ENCODE data around the gene NLRP5. TPM values are rescaled to one million over a fixed set of nuclear protein-coding genes. Genes with fewer than 3 reads are reported as not detected.

Gene NLRP5
- total RNA-seq, 5 donors from 2014 or later (not counting 1 experiment from before 2014, with no cell fraction given): not detected

DNA sequence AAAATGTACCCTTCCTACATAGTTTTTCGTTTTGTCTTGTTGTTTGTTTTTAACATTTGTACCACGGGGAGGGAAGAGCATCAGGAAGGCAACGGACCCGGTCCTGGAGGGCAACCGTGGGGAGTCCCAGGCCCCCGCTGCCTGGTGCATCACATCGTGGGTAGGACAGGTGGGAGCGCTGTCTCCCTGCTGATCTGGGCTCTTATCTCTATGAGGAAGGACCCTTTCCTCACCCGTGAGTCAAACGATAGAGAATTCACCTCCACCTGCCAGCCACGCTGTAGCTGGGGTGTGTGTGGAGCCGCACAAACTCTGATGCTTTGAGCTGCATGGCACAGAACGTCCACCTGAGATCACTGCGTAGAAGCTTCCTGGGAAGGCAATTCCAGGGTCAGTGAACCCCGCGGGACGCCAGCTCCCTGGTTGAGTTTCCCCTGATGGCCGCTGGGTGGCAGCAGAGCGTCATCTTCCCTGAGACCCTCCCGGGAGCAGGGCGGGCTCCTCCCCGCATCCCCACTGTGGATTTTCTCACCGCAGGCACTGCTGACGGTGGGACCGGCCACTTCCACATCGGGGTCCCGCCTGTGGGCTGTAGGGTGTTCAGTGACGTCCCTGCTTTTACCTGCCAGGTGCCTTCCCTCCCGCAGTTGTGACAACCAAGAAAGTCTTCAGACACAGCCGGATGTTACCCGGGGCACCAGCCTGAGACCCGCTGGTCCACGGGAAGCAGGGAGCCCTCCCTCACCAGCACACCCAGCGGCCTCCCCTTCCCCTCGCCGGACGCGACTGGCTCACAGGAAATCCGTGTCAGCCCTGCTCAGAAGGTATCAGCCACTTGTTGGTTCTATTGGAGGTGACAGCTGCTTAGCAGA, 79.8 kb downstream of the NLRP5 start:
- H3K9me3 ChIP-seq: no peaks in the 10 kb centered on the region
- H3K27ac ChIP-seq (ENCODE audit: low read length): no peak overlapping the region
- peaks cover 0 to 10% of the 10 kb centered on the region in 2 experiments for H3K4me1 ChIP-seq (ENCODE audit: control insufficient read depth in 1 of 2, extremely low read depth in 1 of 2, insufficient read depth in 2 of 2, low read length in 2 of 2)
- H3K36me3 ChIP-seq (ENCODE audit: control insufficient read depth in 2 of 2, extremely low read depth in 1 of 2, insufficient read depth in 1 of 2, low read length in 1 of 2): no peaks in the 10 kb centered on the region
- ATAC-seq (replicated peaks in 1 of 4) (peak; percentile 68 to 87 (median 78)), DNase-seq (peak; percentile 15 to 77 (median 46))
- peak overlapping the region; percentile 38 to 45 for H3K4me3 ChIP-seq (ENCODE audit: control insufficient read depth in 1 of 2, extremely low read depth in 1 of 2, low read length in 1 of 2)
- H3K4me1 Mint-ChIP-seq: peaks cover 12 to 13% (median 12%) of the 10 kb centered on the region in 3 donors
- H3K4me3 Mint-ChIP-seq: peak overlapping the region; percentile 50 to 73 (median 68)
- H3K9me3 Mint-ChIP-seq: no peaks in the 10 kb centered on the region
- WGBS (ENCODE audit: insufficient coverage): under 1% methylated on average over 22 of the region's 39 CpGs
- POLR2A ChIA-PET: no interaction called here
- H3K36me3 Mint-ChIP-seq: no peaks in the 10 kb centered on the region
- peaks cover 27 to 30% of the 10 kb centered on the region in 2 donors for H3K27me3 Mint-ChIP-seq
- H3K27ac Mint-ChIP-seq: no peak overlapping the region
- CTCF ChIA-PET: interaction anchor here in 1 of 2 donors (0.6 to 1.4 kb wide), 6 partner anchors 8 to 267 kb away, joined by 3 to 5 read pairs (median 3); no protein-coding TSS in a partner anchor
- peaks cover 0 to 21% of the 10 kb centered on the region in 2 experiments for H3K27me3 ChIP-seq (replicated peaks in 1 of 2; ENCODE audit: control insufficient read depth in 2 of 2, extremely low read depth in 1 of 2, insufficient read depth in 2 of 2, low read length in 1 of 2)

DNA sequence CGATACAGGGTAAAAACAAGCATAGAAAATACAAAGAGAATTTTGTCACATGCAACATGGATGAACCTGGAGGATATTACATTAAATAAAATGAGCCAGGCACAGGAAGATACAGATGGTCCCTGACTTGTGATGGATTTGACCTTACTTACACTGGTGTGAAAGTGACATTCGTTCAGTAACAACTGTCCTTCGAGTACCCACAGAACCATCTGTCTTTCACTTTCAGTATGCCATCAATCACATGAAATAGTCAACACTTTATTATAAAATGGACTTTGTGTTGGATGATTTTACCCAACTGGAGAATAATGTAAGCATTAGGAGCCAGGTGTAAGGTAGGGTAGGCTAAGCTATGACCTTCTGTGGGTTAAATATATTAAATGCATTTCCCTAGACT, 83.1 kb downstream of the NLRP5 start:
- Histone ChIP-seq H3K36me3 (ENCODE audit: control insufficient read depth in 2 of 2, extremely low read depth in 1 of 2, insufficient read depth in 1 of 2, low read length in 1 of 2) (no peaks in the 10 kb centered on the region), H3K27ac (ENCODE audit: low read length) (no peak overlapping the region), H3K9me3 (no peaks in the 10 kb centered on the region), H3K4me1 (ENCODE audit: control insufficient read depth in 1 of 2, extremely low read depth in 1 of 2, insufficient read depth in 2 of 2, low read length in 2 of 2) (peaks cover 0 to 10% of the 10 kb centered on the region in 2 experiments), H3K4me3 (ENCODE audit: control insufficient read depth in 1 of 2, extremely low read depth in 1 of 2, low read length in 1 of 2) (no peak overlapping the region), H3K27me3 (replicated peaks in 1 of 2; ENCODE audit: control insufficient read depth in 2 of 2, extremely low read depth in 1 of 2, insufficient read depth in 2 of 2, low read length in 1 of 2) (peaks cover 0 to 15% of the 10 kb centered on the region in 2 experiments)
- Mint-ChIP-seq H3K27ac (no peak overlapping the region), H3K27me3 (peaks cover 6 to 9% of the 10 kb centered on the region in 2 donors), H3K4me1 (peaks cover 12 to 13% (median 12%) of the 10 kb centered on the region in 3 donors), H3K9me3 (no peaks in the 10 kb centered on the region), H3K4me3 (no peak overlapping the region), H3K36me3 (no peaks in the 10 kb centered on the region)
- ChIA-PET CTCF (interaction anchor here in 1 of 2 donors (0.7 kb wide), 1 partner anchor 652 kb away, joined by 3 read pairs; no protein-coding TSS in a partner anchor), POLR2A (no interaction called here)
- ATAC-seq (replicated peaks in 1 of 4): no peak
- DNase-seq: no peak
- no CpG with 5 or more reads among the region's 3 CpGs for WGBS (ENCODE audit: insufficient coverage)

DNA sequence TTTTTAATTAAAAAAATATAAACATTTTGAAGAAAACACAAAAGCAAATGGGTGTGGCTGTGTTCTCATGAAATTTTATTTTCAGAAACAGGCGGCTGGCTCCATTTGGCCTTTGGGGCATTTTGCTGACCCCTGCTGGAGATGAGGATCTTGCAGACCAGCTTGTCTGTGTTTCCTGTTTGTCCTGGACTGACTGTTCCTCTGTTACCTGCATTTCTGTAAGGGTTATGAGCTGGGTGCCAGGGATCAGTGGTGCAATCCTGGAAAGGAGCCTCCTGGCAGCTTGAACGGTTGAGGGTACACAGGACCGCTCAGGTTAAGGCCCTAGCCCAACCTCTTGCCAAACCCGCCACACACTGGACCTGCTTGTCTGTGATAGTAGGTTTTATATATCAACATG, 84.6 kb downstream of the NLRP5 start:
- Histone ChIP-seq H3K4me1 (ENCODE audit: control insufficient read depth in 1 of 2, extremely low read depth in 1 of 2, insufficient read depth in 2 of 2, low read length in 2 of 2) (peaks cover 0 to 9% of the 10 kb centered on the region in 2 experiments), H3K27me3 (replicated peaks in 1 of 2; ENCODE audit: control insufficient read depth in 2 of 2, extremely low read depth in 1 of 2, insufficient read depth in 2 of 2, low read length in 1 of 2) (peaks cover 0 to 11% of the 10 kb centered on the region in 2 experiments), H3K4me3 (ENCODE audit: control insufficient read depth in 1 of 2, extremely low read depth in 1 of 2, low read length in 1 of 2) (no peak overlapping the region), H3K36me3 (ENCODE audit: control insufficient read depth in 2 of 2, extremely low read depth in 1 of 2, insufficient read depth in 1 of 2, low read length in 1 of 2) (no peaks in the 10 kb centered on the region), H3K9me3 (no peaks in the 10 kb centered on the region), H3K27ac (ENCODE audit: low read length) (no peak overlapping the region)
- CTCF ChIA-PET: interaction anchor here in 1 of 2 donors (0.6 kb wide), 4 partner anchors 11 to 1900 kb away, joined by 3 to 5 read pairs (median 4); no protein-coding TSS in a partner anchor
- POLR2A ChIA-PET: no interaction called here
- H3K4me3 Mint-ChIP-seq: no peak overlapping the region
- H3K27ac Mint-ChIP-seq: no peak overlapping the region
- no peak for ATAC-seq (replicated peaks in 1 of 4)
- 82% methylated on average over 4 of the region's 4 CpGs for WGBS (ENCODE audit: insufficient coverage)
- H3K4me1 Mint-ChIP-seq: peaks cover 9% of the 10 kb centered on the region in 3 donors
- no peak for DNase-seq
- peaks cover 2 to 3% of the 10 kb centered on the region in 2 donors for H3K27me3 Mint-ChIP-seq
- no peaks in the 10 kb centered on the region for H3K36me3 Mint-ChIP-seq
- H3K9me3 Mint-ChIP-seq: no peaks in the 10 kb centered on the region

DNA sequence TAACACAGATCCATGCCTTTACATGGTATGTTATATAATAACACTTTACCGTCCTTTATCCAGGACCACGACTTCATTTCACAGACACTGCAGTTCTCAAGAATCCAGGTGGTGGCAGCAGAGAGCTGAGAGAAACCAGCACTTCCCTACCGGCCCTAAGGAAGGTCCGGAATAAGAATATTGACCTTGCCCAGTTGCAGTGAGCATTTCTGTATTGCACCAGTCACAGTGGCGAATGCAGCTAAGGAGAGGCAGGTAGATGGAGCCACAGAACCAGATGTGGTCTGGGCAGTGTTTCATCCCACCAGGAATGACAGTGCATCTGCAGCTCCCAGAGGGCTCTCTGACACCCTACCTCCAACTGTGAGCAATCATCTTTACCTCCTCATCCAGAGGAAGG, 89.9 kb downstream of the NLRP5 start:
- DNase-seq: peak in 19 of 35 experiments; percentile 5 to 60 (median 22)
- H3K36me3 Mint-ChIP-seq: no peaks in the 10 kb centered on the region
- Histone ChIP-seq H3K9me3 (no peaks in the 10 kb centered on the region), H3K27ac (ENCODE audit: low read length) (no peak overlapping the region), H3K4me1 (ENCODE audit: control insufficient read depth in 1 of 2, extremely low read depth in 1 of 2, insufficient read depth in 2 of 2, low read length in 2 of 2) (peaks cover 3 to 10% of the 10 kb centered on the region in 2 experiments), H3K27me3 (replicated peaks in 1 of 2; ENCODE audit: control insufficient read depth in 2 of 2, extremely low read depth in 1 of 2, insufficient read depth in 2 of 2, low read length in 1 of 2) (peaks cover 0 to 13% of the 10 kb centered on the region in 2 experiments), H3K36me3 (ENCODE audit: control insufficient read depth in 2 of 2, extremely low read depth in 1 of 2, insufficient read depth in 1 of 2, low read length in 1 of 2) (no peaks in the 10 kb centered on the region), H3K4me3 (ENCODE audit: control insufficient read depth in 1 of 2, extremely low read depth in 1 of 2, low read length in 1 of 2) (no peak overlapping the region)
- H3K9me3 Mint-ChIP-seq: no peaks in the 10 kb centered on the region
- POLR2A ChIA-PET: no interaction called here
- H3K4me3 Mint-ChIP-seq: no peak overlapping the region
- no peak for ATAC-seq (replicated peaks in 1 of 4)
- no peak overlapping the region for H3K27ac Mint-ChIP-seq
- 43% methylated on average over 2 of the region's 5 CpGs for WGBS (ENCODE audit: insufficient coverage)
- peaks cover 9 to 10% (median 9%) of the 10 kb centered on the region in 3 donors for H3K4me1 Mint-ChIP-seq
- CTCF ChIA-PET: interaction anchor here (1.0 to 1.6 kb wide), 6 partner anchors 11 to 257 kb away, joined by 3 to 8 read pairs (median 4); no protein-coding TSS in a partner anchor
- H3K27me3 Mint-ChIP-seq: peaks cover 4 to 10% of the 10 kb centered on the region in 2 donors

DNA sequence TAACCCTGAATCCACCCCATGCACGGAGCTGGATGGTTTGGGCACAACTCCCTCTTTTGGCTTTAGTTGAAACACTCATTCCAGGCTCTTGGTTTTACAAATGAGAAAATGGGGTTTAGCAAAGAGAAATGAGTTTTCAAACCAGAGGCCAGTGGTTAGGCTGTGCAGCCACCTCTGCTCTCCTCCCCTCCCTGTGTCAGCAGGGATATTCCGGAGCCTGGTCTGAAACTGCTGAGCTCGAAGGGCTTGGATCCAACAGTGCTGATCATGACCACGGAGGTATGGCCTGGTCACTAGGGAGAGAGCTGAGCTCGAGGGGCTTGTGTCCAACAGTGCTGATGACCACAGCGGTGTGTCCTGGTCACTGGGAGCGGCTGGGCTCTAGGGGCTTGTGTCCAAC, 93.0 kb downstream of the NLRP5 start:
- Histone ChIP-seq H3K9me3 (no peaks in the 10 kb centered on the region), H3K4me3 (ENCODE audit: control insufficient read depth in 1 of 2, extremely low read depth in 1 of 2, low read length in 1 of 2) (no peak overlapping the region), H3K36me3 (ENCODE audit: control insufficient read depth in 2 of 2, extremely low read depth in 1 of 2, insufficient read depth in 1 of 2, low read length in 1 of 2) (no peaks in the 10 kb centered on the region), H3K4me1 (ENCODE audit: control insufficient read depth in 1 of 2, extremely low read depth in 1 of 2, insufficient read depth in 2 of 2, low read length in 2 of 2) (peaks cover 3 to 10% of the 10 kb centered on the region in 2 experiments), H3K27ac (ENCODE audit: low read length) (no peak overlapping the region), H3K27me3 (replicated peaks in 1 of 2; ENCODE audit: control insufficient read depth in 2 of 2, extremely low read depth in 1 of 2, insufficient read depth in 2 of 2, low read length in 1 of 2) (peaks cover 0 to 18% of the 10 kb centered on the region in 2 experiments)
- Mint-ChIP-seq H3K27me3 (peaks cover 7 to 14% of the 10 kb centered on the region in 2 donors), H3K36me3 (no peaks in the 10 kb centered on the region), H3K4me3 (no peak overlapping the region), H3K4me1 (peaks cover 9 to 13% (median 12%) of the 10 kb centered on the region in 3 donors), H3K9me3 (no peaks in the 10 kb centered on the region), H3K27ac (no peak overlapping the region)
- WGBS (ENCODE audit: insufficient coverage): 80% methylated on average over 5 of the region's 7 CpGs
- POLR2A ChIA-PET: no interaction called here
- CTCF ChIA-PET: interaction anchor here (0.6 to 1.2 kb wide), 4 partner anchors 13 to 254 kb away, joined by 3 to 5 read pairs (median 3); no protein-coding TSS in a partner anchor
- DNase-seq (no peak), ATAC-seq (replicated peaks in 1 of 4) (no peak)

DNA sequence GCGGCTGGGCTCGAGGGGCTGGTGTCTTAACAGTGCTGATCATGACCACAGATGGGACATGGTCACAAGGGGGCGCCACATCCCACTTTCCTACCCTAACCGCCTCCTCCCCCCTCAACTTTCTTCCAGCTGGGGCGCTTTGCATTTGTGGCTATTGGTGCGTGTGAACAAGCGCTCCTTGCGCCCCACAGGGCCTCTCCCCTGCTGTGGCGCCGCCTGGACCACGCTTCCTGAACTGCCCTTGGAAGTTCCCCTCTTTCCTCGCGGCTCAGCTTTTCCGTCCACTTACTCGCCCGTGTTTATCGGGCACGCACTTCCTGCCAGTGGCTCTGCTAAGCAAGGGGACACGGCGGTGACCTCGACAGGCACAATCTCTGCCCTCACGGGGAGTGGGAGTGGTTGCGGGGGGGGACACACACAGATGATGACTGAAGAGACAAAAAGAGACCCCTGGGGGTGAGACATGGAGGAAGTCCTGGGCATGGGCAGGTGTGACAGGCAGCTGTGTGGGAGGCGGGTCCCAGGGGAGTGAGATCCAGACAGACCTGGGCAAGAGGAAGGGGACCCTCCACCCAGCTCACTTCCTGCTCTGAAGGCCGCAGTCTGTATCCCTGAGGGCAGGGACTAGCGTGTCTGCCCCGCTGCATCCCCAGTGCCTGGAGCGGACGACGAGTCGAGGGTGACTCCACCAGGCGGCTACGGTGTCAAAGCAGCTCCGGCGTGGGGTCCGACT, 94.3 kb downstream of the NLRP5 start:
- peak overlapping the region; percentile 72 to 79 (median 73) for H3K4me3 Mint-ChIP-seq
- peaks cover 7 to 12% of the 10 kb centered on the region in 2 donors for H3K27me3 Mint-ChIP-seq
- H3K27ac Mint-ChIP-seq: no peak overlapping the region

More for the DNA sequence above, 94.3 kb downstream of the NLRP5 start:
- peaks cover 3 to 10% of the 10 kb centered on the region in 2 experiments for H3K4me1 ChIP-seq (ENCODE audit: control insufficient read depth in 1 of 2, extremely low read depth in 1 of 2, insufficient read depth in 2 of 2, low read length in 2 of 2)
- WGBS (ENCODE audit: insufficient coverage): 4% methylated on average over 31 of the region's 36 CpGs
- Mint-ChIP-seq H3K36me3 (no peaks in the 10 kb centered on the region), H3K4me1 (peaks cover 9 to 13% (median 12%) of the 10 kb centered on the region in 3 donors), H3K9me3 (no peaks in the 10 kb centered on the region)
- H3K9me3 ChIP-seq: no peaks in the 10 kb centered on the region
- H3K36me3 ChIP-seq (ENCODE audit: control insufficient read depth in 2 of 2, extremely low read depth in 1 of 2, insufficient read depth in 1 of 2, low read length in 1 of 2): no peaks in the 10 kb centered on the region
- H3K4me3 ChIP-seq (ENCODE audit: control insufficient read depth in 1 of 2, extremely low read depth in 1 of 2, low read length in 1 of 2): peak overlapping the region; percentile 40 to 69
- H3K27me3 ChIP-seq (replicated peaks in 1 of 2; ENCODE audit: control insufficient read depth in 2 of 2, extremely low read depth in 1 of 2, insufficient read depth in 2 of 2, low read length in 1 of 2): peaks cover 0 to 18% of the 10 kb centered on the region in 2 experiments
- DNase-seq: peak in 34 of 35 experiments; percentile 22 to 81 (median 51)
- no peak overlapping the region for H3K27ac ChIP-seq (ENCODE audit: low read length)
- ChIA-PET POLR2A (interaction anchor here in 1 of 2 donors (0.7 kb wide), 1 partner anchor 47 kb away, joined by 4 read pairs; no protein-coding TSS in a partner anchor), CTCF (interaction anchor here (0.5 to 0.9 kb wide), 3 partner anchors 14 to 1917 kb away, joined by 3 to 4 read pairs (median 3); no protein-coding TSS in a partner anchor)
- ATAC-seq (replicated peaks in 1 of 4): peak; percentile 44 to 73 (median 55)
